Measurements from ENCODE around the gene GMPR.

GMPR gene

DNA sequence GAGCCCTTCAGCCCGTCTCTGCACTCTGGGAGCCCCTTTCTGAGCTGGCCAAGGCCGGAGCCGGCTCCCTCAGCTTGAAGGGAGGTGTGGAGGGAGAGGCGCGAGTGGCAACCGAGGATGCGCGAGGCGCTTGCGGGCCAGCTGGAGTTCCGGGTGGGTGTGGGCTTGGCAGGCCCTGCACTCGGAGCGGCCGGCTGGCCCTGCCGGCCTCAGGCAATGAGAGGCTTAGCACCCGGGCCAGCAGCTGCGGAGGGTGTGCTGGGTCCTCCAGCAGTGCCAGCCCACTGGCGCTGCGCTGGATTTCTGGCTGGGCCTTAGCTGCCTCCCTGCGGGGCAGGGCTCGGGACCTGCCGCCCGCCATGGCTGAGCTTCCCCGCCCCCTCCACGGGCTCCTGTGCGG is 49.8 kb downstream of the GMPR start:
- H3K4me3 ChIP-seq (ENCODE audit: low read depth, low read length): no peak overlapping the region
- no peak for TF ChIP-seq CTCF (IDR thresholded peaks at IDR 0.05; ENCODE audit: low read depth, low read length)
- no peak for DNase-seq (ENCODE audit: low read depth, low spot score)
- in situ Hi-C loops (cut with HindIII; ENCODE audit: low sequenced_read_pairs): no loop called here

DNA sequence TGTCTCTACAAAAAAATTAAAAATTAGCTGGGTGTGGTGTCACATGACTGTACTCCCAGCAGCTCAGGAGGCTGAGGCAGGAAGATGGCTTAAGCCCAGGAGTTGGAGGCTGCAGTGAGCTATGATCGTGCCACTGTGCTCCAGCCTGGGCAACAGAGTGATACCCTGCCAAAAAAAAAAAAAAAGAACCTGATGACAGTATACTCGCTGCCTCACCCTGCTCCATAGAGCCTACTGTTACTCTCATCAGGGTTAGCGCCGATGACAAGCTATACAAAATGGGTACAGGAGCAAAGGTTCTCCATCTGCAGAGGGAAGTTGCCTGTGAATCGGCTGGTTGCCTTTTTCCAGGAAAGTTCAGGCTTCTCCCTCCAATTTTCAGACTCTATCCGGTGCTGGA is 53.4 kb downstream of the GMPR start:
- no peak for DNase-seq (ENCODE audit: low read depth, low spot score)
- in situ Hi-C loops (cut with HindIII; ENCODE audit: low sequenced_read_pairs): no loop called here
- H3K4me3 ChIP-seq (ENCODE audit: low read depth, low read length): no peak overlapping the region
- no peak for TF ChIP-seq CTCF (IDR thresholded peaks at IDR 0.05; ENCODE audit: low read depth, low read length)

GRCh38 chr6:16292432-16292831 is 54.0 kb downstream of the GMPR start:
- no peak for DNase-seq (ENCODE audit: low read depth, low spot score)
- H3K4me3 ChIP-seq (ENCODE audit: low read depth, low read length): no peak overlapping the region
- no peak for TF ChIP-seq CTCF (IDR thresholded peaks at IDR 0.05; ENCODE audit: low read depth, low read length)
- in situ Hi-C loops (cut with HindIII; ENCODE audit: low sequenced_read_pairs): no loop called here

DNA sequence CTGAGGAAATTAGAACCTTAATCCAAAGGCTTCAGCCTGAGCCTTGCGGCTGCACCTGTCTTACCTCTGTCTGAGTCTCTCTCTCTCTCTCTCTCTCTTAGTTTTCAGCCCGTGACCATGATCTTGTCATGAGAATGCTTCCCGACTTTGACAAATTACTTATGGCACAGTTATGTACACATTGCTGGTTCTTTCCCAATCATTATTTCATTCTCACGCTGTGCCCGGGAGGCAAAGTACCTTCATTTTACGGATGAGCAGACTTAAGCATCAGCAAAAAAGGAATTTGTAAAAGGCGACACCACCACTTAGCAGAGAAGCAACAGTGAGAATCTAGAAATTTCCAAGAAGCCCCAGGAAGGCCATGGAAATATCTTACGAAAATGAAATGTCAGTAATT is 54.6 kb downstream of the GMPR start:
- H3K4me3 ChIP-seq (ENCODE audit: low read depth, low read length): no peak overlapping the region
- in situ Hi-C loops (cut with HindIII; ENCODE audit: low sequenced_read_pairs): no loop called here
- no peak for TF ChIP-seq CTCF (IDR thresholded peaks at IDR 0.05; ENCODE audit: low read depth, low read length)
- no peak for DNase-seq (ENCODE audit: low read depth, low spot score)

DNA sequence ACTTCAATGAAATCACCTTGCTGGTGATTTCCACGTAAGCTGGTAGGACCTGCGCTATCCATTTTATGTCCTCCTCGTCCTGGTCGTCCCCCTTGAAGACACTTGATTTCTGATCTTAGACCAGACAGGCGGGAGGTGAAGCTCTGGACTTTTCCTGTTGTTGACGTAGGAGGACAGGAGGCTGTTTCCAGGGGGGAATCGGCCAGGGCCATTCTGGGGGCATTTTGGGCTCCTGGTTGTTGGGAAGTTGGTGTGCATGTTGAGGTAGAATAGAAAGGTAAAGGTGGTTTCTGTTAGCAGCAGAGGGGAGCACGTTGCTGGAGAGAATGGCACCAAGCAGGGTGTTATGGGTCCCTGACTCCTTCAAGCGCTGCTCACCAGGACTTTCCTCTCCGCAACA is 56.0 kb downstream of the GMPR start:
- H3K4me3 ChIP-seq (ENCODE audit: low read depth, low read length): no peak overlapping the region
- no peak for DNase-seq (ENCODE audit: low read depth, low spot score)
- TF ChIP-seq CTCF (IDR thresholded peaks at IDR 0.05; ENCODE audit: low read depth, low read length): no peak
- in situ Hi-C loops (cut with HindIII; ENCODE audit: low sequenced_read_pairs): no loop called here

DNA sequence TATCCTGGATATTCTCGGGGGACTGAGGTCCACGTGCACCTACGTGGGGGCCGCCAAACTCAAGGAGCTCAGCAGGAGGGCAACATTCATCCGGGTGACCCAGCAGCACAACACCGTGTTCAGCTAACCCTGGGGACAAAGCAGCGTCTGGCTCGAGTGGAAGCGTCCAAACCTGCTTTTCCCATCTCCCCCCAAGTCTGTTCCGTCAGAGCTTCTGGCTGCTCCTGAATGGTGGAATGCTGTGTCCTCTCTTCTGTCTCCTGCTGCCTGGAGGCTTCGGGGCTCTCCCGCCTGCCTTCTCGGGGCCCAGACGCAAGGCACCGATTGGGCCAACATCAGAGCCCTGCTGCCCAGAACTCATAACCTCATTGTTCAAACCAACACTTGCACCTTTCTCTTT is 56.7 kb downstream of the GMPR start:
- in situ Hi-C loops (cut with HindIII; ENCODE audit: low sequenced_read_pairs): no loop called here
- TF ChIP-seq CTCF (IDR thresholded peaks at IDR 0.05; ENCODE audit: low read depth, low read length): no peak
- H3K4me3 ChIP-seq (ENCODE audit: low read depth, low read length): no peak overlapping the region
- no peak for DNase-seq (ENCODE audit: low read depth, low spot score)

GRCh38 chr6:16295471-16295870 is 57.1 kb downstream of the GMPR start:
- TF ChIP-seq CTCF (IDR thresholded peaks at IDR 0.05; ENCODE audit: low read depth, low read length): no peak
- in situ Hi-C loops (cut with HindIII; ENCODE audit: low sequenced_read_pairs): no loop called here
- no peak for DNase-seq (ENCODE audit: low read depth, low spot score)
- no peak overlapping the region for H3K4me3 ChIP-seq (ENCODE audit: low read depth, low read length)

Measured in astrocyte of the spinal cord (primary cell).